Measurements from ENCODE around the gene LGR4.

DNA sequence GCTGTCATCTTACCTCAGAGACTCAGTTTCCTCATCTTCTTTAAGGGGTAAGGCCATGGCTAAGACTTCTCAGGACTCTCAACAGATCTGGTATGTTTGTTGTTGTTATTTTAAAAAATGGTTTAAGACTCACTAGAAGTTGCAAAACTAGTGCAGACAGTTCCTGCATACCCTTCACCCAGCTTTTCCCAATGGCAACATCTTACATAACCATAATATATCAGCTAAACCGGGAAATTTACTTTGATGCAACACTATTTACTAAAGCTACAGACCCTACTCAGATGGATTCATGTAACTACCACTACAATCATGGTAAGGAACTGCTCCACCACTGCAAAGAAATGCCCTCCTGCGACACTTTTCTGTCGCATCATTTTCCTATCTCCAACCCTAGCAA lies 20.4 kb downstream of the LGR4 start:
- TF ChIP-seq CTCF (IDR thresholded peaks at IDR 0.05), result no peak
- no peak for TF ChIP-seq EP300 (IDR thresholded peaks at IDR 0.05)

All from tibial nerve (tissue), 4 donors.